Neural cell (in vitro differentiated cells): ENCODE measurements around the gene RNF13.

Experiments used
- EP300 ChIP-seq: fragments of 450-650 bp; conservative IDR thresholded peaks from 2 replicates; pipeline ENCODE4 v1.6.1; 2014; ENCODE audit warnings: antibody characterized with exemption, mild to moderate bottlenecking, moderate library complexity; ENCODE audit not compliant: poor library complexity, severe bottlenecking
- EZH2 ChIP-seq: fragments of 200-600, 300-800 bp; shearing (Covaris generic), sonication (generic); IDR thresholded peaks from 2 replicates; pipeline ENCODE4 v1.6.1; 2014; ENCODE audit warnings: antibody characterized with exemption, low read length, borderline replicate concordance, mild to moderate bottlenecking; ENCODE audit not compliant: insufficient read depth, poor library complexity, severe bottlenecking
- POLR2AphosphoS5 ChIP-seq: IDR thresholded peaks from 2 replicates; pipeline ENCODE4 v1.6.1; 2012
- RAD21 ChIP-seq: fragments of 450-650 bp; conservative IDR thresholded peaks from 2 replicates; pipeline ENCODE4 v1.6.1; 2014; ENCODE audit warnings: antibody characterized with exemption, mild to moderate bottlenecking, moderate library complexity
- SMC3 ChIP-seq: fragments of 450-650 bp; conservative IDR thresholded peaks from 2 replicates; pipeline ENCODE4 v1.6.1; 2014; ENCODE audit warnings: antibody characterized with exemption, mild to moderate bottlenecking, moderate library complexity; ENCODE audit not compliant: poor library complexity
- TAF1 ChIP-seq: IDR thresholded peaks from 2 replicates; pipeline ENCODE4 v1.6.1; 2012; ENCODE audit warnings: low read depth
- TF ChIP-seq, protein P1 (sequence below): fragments of 450-650 bp; IDR thresholded peaks from 2 replicates; pipeline ENCODE4 v1.5.1; 2014; ENCODE audit warnings: antibody characterized with exemption, mild to moderate bottlenecking, moderate library complexity; ENCODE audit not compliant: poor library complexity, severe bottlenecking
- TF ChIP-seq, protein P2 (sequence below): IDR thresholded peaks from 2 replicates; pipeline ENCODE4 v1.6.1; 2012; ENCODE audit warnings: borderline replicate concordance

DNA sequence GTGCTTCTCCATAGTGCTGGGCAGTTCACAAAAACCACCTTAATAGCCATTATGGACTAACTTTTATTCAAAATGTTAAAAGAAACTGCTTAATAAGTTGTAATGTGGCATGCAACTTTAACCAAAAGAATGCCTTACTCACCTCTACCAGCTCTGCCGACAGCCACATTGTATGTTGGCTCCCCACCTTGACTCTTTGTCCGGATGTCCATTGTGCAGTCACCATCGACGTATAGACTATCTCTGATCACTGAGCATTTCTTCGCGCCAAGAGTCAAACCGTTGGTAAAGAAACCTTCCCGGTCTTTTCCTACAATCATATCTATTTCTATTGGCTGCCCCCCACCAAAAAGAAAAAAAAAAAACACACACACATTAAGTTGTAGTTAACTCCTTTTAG is 155.2 kb downstream of the RNF13 start:
- TF ChIP-seq, protein P1, sequence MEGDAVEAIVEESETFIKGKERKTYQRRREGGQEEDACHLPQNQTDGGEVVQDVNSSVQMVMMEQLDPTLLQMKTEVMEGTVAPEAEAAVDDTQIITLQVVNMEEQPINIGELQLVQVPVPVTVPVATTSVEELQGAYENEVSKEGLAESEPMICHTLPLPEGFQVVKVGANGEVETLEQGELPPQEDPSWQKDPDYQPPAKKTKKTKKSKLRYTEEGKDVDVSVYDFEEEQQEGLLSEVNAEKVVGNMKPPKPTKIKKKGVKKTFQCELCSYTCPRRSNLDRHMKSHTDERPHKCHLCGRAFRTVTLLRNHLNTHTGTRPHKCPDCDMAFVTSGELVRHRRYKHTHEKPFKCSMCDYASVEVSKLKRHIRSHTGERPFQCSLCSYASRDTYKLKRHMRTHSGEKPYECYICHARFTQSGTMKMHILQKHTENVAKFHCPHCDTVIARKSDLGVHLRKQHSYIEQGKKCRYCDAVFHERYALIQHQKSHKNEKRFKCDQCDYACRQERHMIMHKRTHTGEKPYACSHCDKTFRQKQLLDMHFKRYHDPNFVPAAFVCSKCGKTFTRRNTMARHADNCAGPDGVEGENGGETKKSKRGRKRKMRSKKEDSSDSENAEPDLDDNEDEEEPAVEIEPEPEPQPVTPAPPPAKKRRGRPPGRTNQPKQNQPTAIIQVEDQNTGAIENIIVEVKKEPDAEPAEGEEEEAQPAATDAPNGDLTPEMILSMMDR = no peak
- TF ChIP-seq POLR2AphosphoS5 (no peak), EZH2 (no peak), SMC3 (no peak), TAF1 (no peak), EP300 (no peak), RAD21 (no peak)
- TF ChIP-seq, protein P2, sequence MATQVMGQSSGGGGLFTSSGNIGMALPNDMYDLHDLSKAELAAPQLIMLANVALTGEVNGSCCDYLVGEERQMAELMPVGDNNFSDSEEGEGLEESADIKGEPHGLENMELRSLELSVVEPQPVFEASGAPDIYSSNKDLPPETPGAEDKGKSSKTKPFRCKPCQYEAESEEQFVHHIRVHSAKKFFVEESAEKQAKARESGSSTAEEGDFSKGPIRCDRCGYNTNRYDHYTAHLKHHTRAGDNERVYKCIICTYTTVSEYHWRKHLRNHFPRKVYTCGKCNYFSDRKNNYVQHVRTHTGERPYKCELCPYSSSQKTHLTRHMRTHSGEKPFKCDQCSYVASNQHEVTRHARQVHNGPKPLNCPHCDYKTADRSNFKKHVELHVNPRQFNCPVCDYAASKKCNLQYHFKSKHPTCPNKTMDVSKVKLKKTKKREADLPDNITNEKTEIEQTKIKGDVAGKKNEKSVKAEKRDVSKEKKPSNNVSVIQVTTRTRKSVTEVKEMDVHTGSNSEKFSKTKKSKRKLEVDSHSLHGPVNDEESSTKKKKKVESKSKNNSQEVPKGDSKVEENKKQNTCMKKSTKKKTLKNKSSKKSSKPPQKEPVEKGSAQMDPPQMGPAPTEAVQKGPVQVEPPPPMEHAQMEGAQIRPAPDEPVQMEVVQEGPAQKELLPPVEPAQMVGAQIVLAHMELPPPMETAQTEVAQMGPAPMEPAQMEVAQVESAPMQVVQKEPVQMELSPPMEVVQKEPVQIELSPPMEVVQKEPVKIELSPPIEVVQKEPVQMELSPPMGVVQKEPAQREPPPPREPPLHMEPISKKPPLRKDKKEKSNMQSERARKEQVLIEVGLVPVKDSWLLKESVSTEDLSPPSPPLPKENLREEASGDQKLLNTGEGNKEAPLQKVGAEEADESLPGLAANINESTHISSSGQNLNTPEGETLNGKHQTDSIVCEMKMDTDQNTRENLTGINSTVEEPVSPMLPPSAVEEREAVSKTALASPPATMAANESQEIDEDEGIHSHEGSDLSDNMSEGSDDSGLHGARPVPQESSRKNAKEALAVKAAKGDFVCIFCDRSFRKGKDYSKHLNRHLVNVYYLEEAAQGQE = no peak
